Measurements from ENCODE around the gene TRIOBP. TPM values are rescaled to one million over a fixed set of nuclear protein-coding genes. Genes with fewer than 3 reads are reported as not detected.
A peak's percentile ranks its signal among the peaks of the same experiment; 100 is the strongest.

TRIOBP gene
- total and polyA plus RNA-seq, 2 of the 4 experiments (the other 2 are of a cell fraction) = 46.4 to 69.8 TPM

- BruUV-seq (replicated peaks) = no TSS peak
- H3K9me3 ChIP-seq (ENCODE audit: control insufficient read depth, insufficient read depth, low read length) = no peaks in the 10 kb centered on the region
- ATAC-seq (ENCODE audit: low read depth) (no peak), DNase-seq (no peak)
- no peak overlapping the region for H3K4me2 ChIP-seq (ENCODE audit: low read depth, low read length)
- no peak overlapping the region for H4K91ac ChIP-seq (ENCODE audit: insufficient read depth, low read depth, low read length)
- no peak overlapping the region for H2AFZ ChIP-seq (replicated peaks; ENCODE audit: low read length, poor library complexity)
- 0 out of 2 replicates have a peak, but pooled peaks cover 3% of the 10 kb centered on the region for H3K4me1 ChIP-seq (ENCODE audit: control insufficient read depth, insufficient read depth, low read length)
- H3K23ac ChIP-seq (ENCODE audit: low read depth, low read length) = no peak overlapping the region
- no peak overlapping the region for H2BK15ac ChIP-seq (ENCODE audit: low read depth, low read length)
- no peak overlapping the region for H2BK5ac ChIP-seq (ENCODE audit: low read depth, low read length, poor library complexity, severe bottlenecking)
- 92% methylated on average over 7 of the region's 11 CpGs; no CpG with 5 or more reads in 1 of the 2 experiments for WGBS, 2 experiments (ENCODE audit: extremely low coverage in 2 of 2, insufficient read length in 1 of 2)
- H3K36me3 ChIP-seq (ENCODE audit: control insufficient read depth, insufficient read depth, low read length) = peaks cover 78% of the 10 kb centered on the region
- H4K5ac ChIP-seq (ENCODE audit: low read depth, low read length) = no peak overlapping the region
- no peak overlapping the region for H3K27ac ChIP-seq (ENCODE audit: insufficient read depth, low read length)
- H2AK5ac ChIP-seq (ENCODE audit: low read depth, low read length) = no peak overlapping the region
- H3K9ac ChIP-seq (ENCODE audit: low read depth, low read length) = no peak overlapping the region
- no peak overlapping the region for H2BK120ac ChIP-seq (ENCODE audit: low read depth, low read length)
- H4K8ac ChIP-seq (ENCODE audit: low read depth in 2 of 2, low read length in 2 of 2) = no peak overlapping the region
- TF ChIP-seq USF2 (IDR thresholded peaks at IDR 0.05; ENCODE audit: low read depth, low read length) = no peak
- TF ChIP-seq NFE2L2 (IDR thresholded peaks at IDR 0.05; ENCODE audit: low read depth, low read length) = no peak
- TF ChIP-seq ELK1 (IDR thresholded peaks at IDR 0.05; ENCODE audit: borderline replicate concordance, low read depth, low read length) = no peak
- no peak for TF ChIP-seq SMC3 (IDR thresholded peaks at IDR 0.05; ENCODE audit: low read depth, low read length)
- TF ChIP-seq CHD1 (IDR thresholded peaks at IDR 0.05; ENCODE audit: low read depth, low read length) = no peak
- no peak for TF ChIP-seq RFX5 (IDR thresholded peaks at IDR 0.05; ENCODE audit: low read depth, low read length)
- intact Hi-C loops (cut with micrococcal nuclease) (no loop called here), dilution Hi-C loops (cut with HindIII; ENCODE audit: low sequenced_read_pairs, unreplicated experiment) (no loop called here), in situ Hi-C loops (cut with MboI; ENCODE audit: low sequenced_read_pairs) (no loop called here)
- POLR2A ChIA-PET (ENCODE audit: unreplicated experiment) = no interaction called here
- peaks cover 34 to 92% of the 10 kb centered on the region in 2 experiments for H3K79me1 ChIP-seq (ENCODE audit: low read depth in 1 of 2, low read length in 2 of 2)
- H3K4ac ChIP-seq (ENCODE audit: low read depth, low read length) = no peak overlapping the region
- no peak overlapping the region for H3K14ac ChIP-seq (replicated peaks; ENCODE audit: low read depth, low read length)
- H3K9me1 ChIP-seq (ENCODE audit: insufficient read depth, low read length) = peaks cover 11% of the 10 kb centered on the region
- H3K27me3 ChIP-seq (ENCODE audit: control insufficient read depth, insufficient read depth, low read length) = no peaks in the 10 kb centered on the region
- H3K56ac ChIP-seq (ENCODE audit: extremely low read depth, insufficient read depth, low read length) = no peak overlapping the region
- H3K4me3 ChIP-seq (ENCODE audit: insufficient read depth, low read depth, low read length) = no peak overlapping the region
- H4K20me1 ChIP-seq (ENCODE audit: insufficient read depth, low read length) = peaks cover 21% of the 10 kb centered on the region
- H2BK20ac ChIP-seq (ENCODE audit: low read depth, low read length) = no peak overlapping the region
- peak overlapping the region; percentile 35 for H2AK9ac ChIP-seq (replicated peaks; ENCODE audit: low read depth, low read length, poor library complexity)
- CTCF ChIA-PET = no interaction called here
- H3K18ac ChIP-seq (ENCODE audit: low read depth, low read length) = no peak overlapping the region
Measured at GRCh38 chr22:37759281-37759680, 62.4 kb downstream of the TRIOBP start.

Measured in IMR-90 (cell line).